Measurements from ENCODE around the gene JAK2.

- TF ChIP-seq CTCF (IDR thresholded peaks at IDR 0.05) (no peak), POLR2A (IDR thresholded peaks at IDR 0.05) (no peak)
Observed at GRCh38 chr9:4937446-4937845, 47.6 kb upstream of the JAK2 start.
